ENCODE measurements around the gene RAPGEFL1. TPM values are rescaled to one million over a fixed set of nuclear protein-coding genes. Genes with fewer than 3 reads are reported as not detected.

Gene RAPGEFL1
- 18.1 and 20.2 TPM in 2 replicates for total RNA-seq (2021; fragmentation: NEBNext Ultra II Directional; extraction: Animal tissue kit (Norgen Biotek cat#: 25700))
- 20.0 and 25.0 TPM in 2 replicates for polyA plus RNA-seq (2011; rRNA removed)
- 18.6 TPM for polyA plus RNA-seq (2011; cell fraction: cytosol; rRNA removed)
- 80.0 TPM for polyA plus RNA-seq (2011; cell fraction: nucleus; rRNA removed)
- 19.0 to 23.2 TPM (median 20.9 TPM) in 4 replicates for polyA plus RNA-seq (2012, experiment 1 of 2)
- 16.1 TPM for polyA plus RNA-seq (2012, experiment 2 of 2)
- 9.5 TPM for polyA plus RNA-seq (2013, experiment 1 of 2)
- 8.0 TPM for polyA plus RNA-seq (2013, experiment 2 of 2)
- 14.1 and 20.0 TPM in 2 replicates for polyA minus RNA-seq (2011; rRNA and poly(A)+ RNA removed)
- polyA minus RNA-seq (2011; cell fraction: cytosol; rRNA and poly(A)+ RNA removed) = 12.9 TPM
- polyA minus RNA-seq (2011; cell fraction: nucleus; rRNA and poly(A)+ RNA removed) = 27.9 TPM
- long read RNA-seq, experiment 1, partial matches to known transcripts = 2 of 4 reads
- long read RNA-seq, experiment 1, other reads (novel, unspliced or antisense) = 2 of 4 reads
- long read RNA-seq, experiment 2, partial matches to known transcripts = 2 of 2 reads
- long read RNA-seq, experiment 2, other reads (novel, unspliced or antisense) = 0 of 2 reads

DNA sequence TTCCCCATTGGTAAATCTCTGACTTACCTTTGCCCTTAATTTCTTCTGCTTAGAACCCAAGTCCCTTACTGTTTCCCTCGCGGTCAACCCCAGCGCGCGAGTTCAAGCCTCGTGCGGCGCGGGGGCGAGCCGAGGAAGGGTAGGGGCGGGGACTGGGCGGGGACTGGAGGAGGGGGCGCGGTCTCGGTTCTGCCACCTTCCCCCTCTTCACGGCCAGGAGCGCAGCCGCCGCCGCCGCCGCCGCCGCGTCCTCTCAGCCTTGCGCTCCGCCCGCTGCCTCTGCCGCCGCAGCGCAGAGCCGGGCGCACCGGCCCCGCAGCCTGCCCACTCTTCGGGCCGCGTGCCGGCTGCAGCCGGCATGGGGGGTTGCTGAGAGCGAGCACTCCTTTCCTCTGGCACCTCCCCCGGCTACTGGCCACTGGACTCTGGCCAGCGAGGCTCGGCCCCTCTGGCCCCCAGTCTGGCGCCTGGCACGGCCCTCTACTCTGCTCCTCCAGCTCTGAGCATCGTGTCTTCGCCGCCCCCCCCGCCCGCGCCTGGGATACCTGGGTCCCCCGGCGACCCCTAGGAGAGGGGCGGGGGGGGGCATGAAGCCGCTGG is at the start of gene RAPGEFL1:
Gene RAPGEFL1 (plus strand): TSS at position 196 of the 600 bp plus-strand sequence. CDS start 392 bp downstream, at position 588.
- H3K18ac ChIP-seq (ENCODE audit: extremely low read depth, low read length) = no peak within 1 kb of the TSS
- TF ChIP-seq TAF1 (IDR thresholded peaks at IDR 0.05; ENCODE audit: low read depth, low read length) = peak; percentile 61; the same call in 1 of the 2 replicates
- no peak for TF ChIP-seq CTCF (IDR thresholded peaks at IDR 0.05; ENCODE audit: control extremely low read depth in 1 of 3, insufficient read depth in 1 of 3, low read depth in 1 of 3, low read length in 3 of 3)
- TF ChIP-seq ASH2L (IDR thresholded peaks at IDR 0.05; ENCODE audit: low read length) = peak; percentile 58
- TF ChIP-seq, protein P1, sequence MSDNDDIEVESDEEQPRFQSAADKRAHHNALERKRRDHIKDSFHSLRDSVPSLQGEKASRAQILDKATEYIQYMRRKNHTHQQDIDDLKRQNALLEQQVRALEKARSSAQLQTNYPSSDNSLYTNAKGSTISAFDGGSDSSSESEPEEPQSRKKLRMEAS (IDR thresholded peaks at IDR 0.05) = peak; percentile 80
- TF ChIP-seq E2F6 (IDR thresholded peaks at IDR 0.05) = peak; percentile 88
- peak; percentile 80 for TF ChIP-seq EGR1 (IDR thresholded peaks at IDR 0.05; ENCODE audit: borderline replicate concordance, low read depth, low read length)

More for the DNA sequence above, at the start of gene RAPGEFL1:
- no peak within 1 kb of the TSS for H2BK20ac ChIP-seq (ENCODE audit: low read length)
- no peak within 1 kb of the TSS for H2BK5ac ChIP-seq (ENCODE audit: low read depth, low read length)
- H3K4me2 ChIP-seq (ENCODE audit: insufficient read depth in 1 of 2, low read depth in 2 of 2, low read length in 2 of 2) = peak within 1 kb of the TSS; percentile 59 to 91
- no peaks in the 10 kb centered on the region for H3K9me3 ChIP-seq (ENCODE audit: insufficient read depth in 2 of 2, low read depth in 1 of 2, low read length in 1 of 2)
- H3K79me2 ChIP-seq (ENCODE audit: control insufficient read depth in 1 of 2, insufficient read depth in 2 of 2, low read length in 2 of 2) = no peaks in the 10 kb centered on the region
- H3K27ac ChIP-seq (ENCODE audit: low read depth, low read length) = no peak within 1 kb of the TSS
- WGBS, 2 experiments (ENCODE audit: extremely low coverage in 1 of 2, insufficient coverage in 1 of 2, insufficient read length in 1 of 2, insufficient replicate concordance in 2 of 2, low coverage in 1 of 2, low lambda C conversion rate in 2 of 2, missing lambda C conversion rate in 1 of 2) = 3% methylated on average over 33 of the region's 57 CpGs; no CpG with 5 or more reads in 1 of the 2 experiments
- H2AK5ac ChIP-seq (ENCODE audit: low read depth, low read length) = 0 out of 2 replicates have a peak within 1 kb of the TSS, but pooled peaks have one; percentile 24
- no peak within 1 kb of the TSS for H3K4ac ChIP-seq (replicated peaks; ENCODE audit: insufficient read length, low read depth, low read length)
- H4K5ac ChIP-seq (ENCODE audit: insufficient read length, low read depth, low read length) = no peak within 1 kb of the TSS
- H3K4me1 ChIP-seq (replicated peaks in 1 of 4; ENCODE audit: control insufficient read depth in 3 of 4, insufficient read depth in 4 of 4, low read length in 3 of 4) = peaks cover 5 to 20% (median 15%) of the 10 kb centered on the region in 4 experiments; a peak in 6 of 7 replicates
- DNase-seq (ENCODE audit: low read depth in 1 of 2, low spot score in 2 of 2) (peak in 1 of 2 experiments; percentile 86), FAIRE-seq (no peak)
- no peak within 1 kb of the TSS; a peak in 1 of 7 replicates for H3K9ac ChIP-seq (replicated peaks in 1 of 4; ENCODE audit: extremely low read depth in 1 of 4, low read depth in 3 of 4, low read length in 3 of 4)
- no peak within 1 kb of the TSS for H3K23ac ChIP-seq (ENCODE audit: insufficient read length)
- H2BK15ac ChIP-seq (ENCODE audit: low read length) = no peak within 1 kb of the TSS; the same call in 1 of the 2 replicates
- H3K36me3 ChIP-seq (ENCODE audit: control insufficient read depth in 2 of 4, insufficient read depth in 4 of 4, low read length in 3 of 4) = peaks cover 4 to 11% (median 4%) of the 10 kb centered on the region in 4 experiments; a peak in 6 of 8 replicates
- peak within 1 kb of the TSS; percentile 0 for H4K91ac ChIP-seq (replicated peaks; ENCODE audit: insufficient read length, low read length)
- H3K79me1 ChIP-seq (ENCODE audit: low read depth, low read length) = no peaks in the 10 kb centered on the region
- peaks cover 2% of the 10 kb centered on the region; the same call in 1 of the 2 replicates for H3K23me2 ChIP-seq (ENCODE audit: low read depth, low read length)
- no peak within 1 kb of the TSS for H3K56ac ChIP-seq (replicated peaks; ENCODE audit: insufficient read length, low read depth, low read length)
- H3K27me3 ChIP-seq (replicated peaks in 1 of 4; ENCODE audit: control insufficient read depth in 3 of 4, extremely low read depth in 1 of 4, insufficient read depth in 3 of 4, low read length in 3 of 4) = no peaks in the 10 kb centered on the region
- POLR2A ChIA-PET (ENCODE audit: partially characterized antibody) = interaction anchor here (0.6 to 9.1 kb wide), 8 partner anchors 10 to 63 kb away, joined by 3 to 105 read pairs (median 3); partner anchors contain the start of genes CASC3 and MSL1
- H2BK120ac ChIP-seq (replicated peaks; ENCODE audit: low read depth, low read length) = no peak within 1 kb of the TSS
- CTCF ChIA-PET (ENCODE audit: partially characterized antibody) = interaction anchor here (1.2 to 7.3 kb wide), 3 partner anchors 14 to 162 kb away, joined by 3 to 59 read pairs (median 5); partner anchors contain the start of gene CSF3
- no peak within 1 kb of the TSS for H3K14ac ChIP-seq (ENCODE audit: insufficient read length)
- no peak within 1 kb of the TSS for H2BK12ac ChIP-seq (ENCODE audit: low read depth, low read length)
- peak within 1 kb of the TSS; percentile 39 to 80 (median 46) for H3K4me3 ChIP-seq (ENCODE audit: extremely low read depth in 1 of 4, insufficient read depth in 2 of 4, low read depth in 3 of 4, low read length in 4 of 4)
- H2AFZ ChIP-seq (ENCODE audit: low read length) = no peak within 1 kb of the TSS
- H4K20me1 ChIP-seq (replicated peaks in 1 of 2; ENCODE audit: control insufficient read depth in 1 of 2, insufficient read depth in 2 of 2, low read length in 2 of 2) = peaks cover 2 to 19% of the 10 kb centered on the region in 2 experiments
- peak within 1 kb of the TSS; percentile 53 for H4K8ac ChIP-seq (ENCODE audit: extremely low read depth, insufficient read depth, low read length)

Measured in H1 (cell line).